ENCODE data around the gene JOSD1.

- TF ChIP-seq CTCF (IDR thresholded peaks at IDR 0.05) (no peak), POLR2A (IDR thresholded peaks at IDR 0.05) (no peak)
These were observed 24.9 kb downstream of the JOSD1 start for GRCh38 chr22:38675833-38676232.

Measured in testis (tissue), 2 donors.